K562 (cell line): ENCODE measurements around the gene HOXD9. TPM values are rescaled to one million over a fixed set of nuclear protein-coding genes. Genes with fewer than 3 reads are reported as not detected.

Experiments
- CGGBP1 ChIP-seq: fragments of 250-450 bp; sonication (Bioruptor Pico); IDR thresholded peaks from 2 replicates; pipeline ENCODE4 v1.9.0; 2021; ENCODE audit warnings: mild to moderate bottlenecking
- CHD2 ChIP-seq: IDR thresholded peaks from 2 replicates; pipeline ENCODE4 v1.6.1; 2011; ENCODE audit warnings: low read depth, low read length
- CLOCK ChIP-seq: fragments of 250-450 bp; sonication (Bioruptor Pico); IDR thresholded peaks from 2 replicates; pipeline ENCODE4 v1.4.0; 2020; ENCODE audit warnings: mild to moderate bottlenecking, moderate library complexity, borderline replicate concordance
- EP300 ChIP-seq: IDR thresholded peaks from 2 replicates; pipeline ENCODE4 v1.6.1; 2012; ENCODE audit warnings: low read length, improper control_type of control experiment
- EZH2 ChIP-seq: IDR thresholded peaks from 2 replicates; pipeline ENCODE4 v1.6.1; 2012; ENCODE audit warnings: low read depth, mild to moderate bottlenecking, inconsistent platforms, low read length, borderline replicate concordance
- FOXA3 ChIP-seq, 2 experiments: fragments of 450-650 bp in 1 of 2; sonication (generic) in 1 of 2; formaldehyde crosslinking; IDR thresholded peaks in 1 of 2; conservative IDR thresholded peaks in 1 of 2; 2 replicates each; pipeline versions ENCODE4 v1.4.0 to v1.8.0; 2020 to 2022; ENCODE audit warnings: mild to moderate bottlenecking in 2 of 2, missing genetic modification reagents in 1 of 2
- HNRNPUL1 ChIP-seq: fragments of 200-400 bp; formaldehyde crosslinking; IDR thresholded peaks from 2 replicates; pipeline ENCODE4 v1.6.1; 2017; ENCODE audit warnings: low read length
- ID3 ChIP-seq, 2 experiments: fragments of 250-450 bp in 1 of 2; fragments of 450-650 bp in 1 of 2; sonication (Bioruptor Pico) in 1 of 2; IDR thresholded peaks; 2 replicates each; pipeline versions ENCODE4 v1.6.1 to v1.8.0; 2016 to 2021; ENCODE audit warnings: mild to moderate bottlenecking in 2 of 2, moderate library complexity in 2 of 2, missing compliant biosample characterization in 1 of 2, missing genetic modification characterization in 1 of 2
- MEF2D ChIP-seq: conservative IDR thresholded peaks from 2 replicates; pipeline ENCODE4 v1.6.1; 2016; ENCODE audit warnings: low read depth, missing genetic modification characterization, missing compliant biosample characterization
- NFIX ChIP-seq: fragments of 250-450 bp; sonication (Bioruptor Pico); IDR thresholded peaks from 2 replicates; pipeline ENCODE4 v1.4.0; 2020; ENCODE audit warnings: low read depth, mild to moderate bottlenecking, moderate library complexity
- NFYB ChIP-seq: IDR thresholded peaks from 2 replicates; pipeline ENCODE4 v1.6.1; 2011; ENCODE audit warnings: mild to moderate bottlenecking, moderate library complexity; ENCODE audit not compliant: insufficient read length; ENCODE audit errors: extremely low read depth
- PHB ChIP-seq: fragments of 250-450 bp; sonication (Bioruptor Pico); IDR thresholded peaks from 2 replicates; pipeline ENCODE4 v1.5.0; 2021
- PHF8 ChIP-seq: fragments of 200-600 bp; sonication (generic); IDR thresholded peaks from 2 replicates; pipeline ENCODE4 v1.6.1; 2012; ENCODE audit warnings: mixed run types, mild to moderate bottlenecking, inconsistent platforms, low read length, moderate library complexity, borderline replicate concordance
- SPI1 ChIP-seq: IDR thresholded peaks from 2 replicates; pipeline ENCODE4 v1.6.1; 2011; ENCODE audit warnings: low read depth, low read length, control low read depth, borderline replicate concordance
- STAG1 ChIP-seq: sonication (generic); formaldehyde crosslinking; IDR thresholded peaks from 2 replicates; pipeline ENCODE4 v1.5.0; 2020; ENCODE audit warnings: missing genetic modification reagents, borderline replicate concordance
- THRA ChIP-seq: fragments of 450-650 bp; IDR thresholded peaks from 2 replicates; pipeline ENCODE4 v1.6.1; 2017; ENCODE audit warnings: mild to moderate bottlenecking, moderate library complexity
- U2AF2 ChIP-seq: fragments of 200-400 bp; formaldehyde crosslinking; optimal IDR thresholded peaks from 2 replicates; pipeline ENCODE3; 2017; ENCODE audit warnings: low read depth, mild to moderate bottlenecking, low read length
- YY1 ChIP-seq, 3 experiments: IDR thresholded peaks; 2 replicates each; pipeline ENCODE4 v1.6.1; 2011; ENCODE audit warnings: low read length in 2 of 3, mild to moderate bottlenecking in 2 of 3, moderate library complexity in 2 of 3, borderline replicate concordance in 1 of 3, control low read depth in 1 of 3, low read depth in 1 of 3; ENCODE audit not compliant: insufficient read depth in 3 of 3, insufficient replicate concordance in 2 of 3, control insufficient read depth in 1 of 3, insufficient read length in 1 of 3; ENCODE audit errors: extremely low read depth in 1 of 3
- ZBTB7A ChIP-seq: IDR thresholded peaks from 2 replicates; pipeline ENCODE4 v1.6.1; 2011; ENCODE audit warnings: low read depth, mild to moderate bottlenecking, low read length, moderate library complexity, borderline replicate concordance; ENCODE audit not compliant: control insufficient read depth
- ZNF212 ChIP-seq: fragments of 450-650 bp; formaldehyde crosslinking; IDR thresholded peaks from 2 replicates; pipeline ENCODE4 v1.4.0; 2020; ENCODE audit warnings: mild to moderate bottlenecking
- ZNF316 ChIP-seq: fragments of 450-650 bp; IDR thresholded peaks from 2 replicates; pipeline ENCODE4 v1.6.1; 2016
- ZNF561 ChIP-seq: fragments of 450-650 bp; formaldehyde crosslinking; conservative IDR thresholded peaks from 2 replicates; pipeline ENCODE4 v1.4.0; 2020; ENCODE audit warnings: mild to moderate bottlenecking, moderate library complexity
- ZSCAN29 ChIP-seq: fragments of 450-650 bp; IDR thresholded peaks from 2 replicates; pipeline ENCODE4 v1.6.1; 2017
- polyA plus RNA-seq, 8 experiments: library from polyadenylated mRNA; depleted of rRNA in 4 of 8; stranded (reverse) in 5 of 8; unstranded in 3 of 8; fragments of >200 nt; fragmentation: Nextera tagmentation in 2 of 8; fragmentation: Illumina TruSeq in 1 of 8; extraction: Ambion mirVana in 2 of 8; extraction: Trizol in 1 of 8; gene quantifications; 2 replicates each; pipeline versions ENCODE4 v1.2.1 to v1.2.3, GENCODE V29; 2011 to 2014; ENCODE audit warnings: inconsistent platforms in 1 of 8, missing spikeins in 1 of 8
- total RNA-seq, 7 experiments: library from RNA; depleted of rRNA in 6 of 7; stranded (reverse); fragments of >200 nt in 6 of 7; fragmentation: Illumina TruSeq in 2 of 7; extraction: Trizol in 2 of 7; gene quantifications; 2 replicates each; pipeline versions ENCODE4 v1.2.1 to v1.2.3, GENCODE V29; 2011 to 2021; ENCODE audit warnings: low replicate concordance in 1 of 7

HOXD9 gene
- total and polyA plus RNA-seq, 9 of the 15 experiments (the other 6 are each of a cell fraction or from before 2014, with no cell fraction given): not detected

GRCh38 chr2:176088048-176088936 is 34.2 kb upstream of the HOXD9 start (continued):
- TF ChIP-seq ID3 (CRISPR knock-in tag; IDR thresholded peaks at IDR 0.05) (no peak), ID3 (tag; IDR thresholded peaks at IDR 0.05) (no peak), CLOCK (CRISPR knock-in tag) (no peak), STAG1 (peak; percentile 71; the same call in 1 of the 2 replicates), ZNF561 (CRISPR knock-in tag) (no peak), ZNF212 (CRISPR knock-in tag) (no peak), HNRNPUL1 (no peak), NFIX (no peak), ZBTB7A (no peak), ZSCAN29 (peak; percentile 95), THRA (no peak), FOXA3 (CRISPR knock-in tag; conservative IDR thresholded peaks at IDR 0.05 in 1 of 2, IDR thresholded peaks at IDR 0.05 in 1 of 2) (no peak), ZNF316 (no peak), CGGBP1 (CRISPR knock-in tag) (no peak), SPI1 (no peak), NFYB (no peak), U2AF2 (no peak), YY1 (IDR thresholded peaks at IDR 0.05; ENCODE audit: borderline replicate concordance in 1 of 3, control insufficient read depth in 1 of 3, extremely low read depth in 1 of 3, insufficient read depth in 3 of 3, insufficient read length in 1 of 3, insufficient replicate concordance in 2 of 3, low read depth in 1 of 3, low read length in 2 of 3) (no peak), MEF2D (tag) (no peak), PHF8 (no peak), EZH2 (peak; percentile 70; the same call in 1 of the 2 replicates), CHD2 (no peak), PHB (CRISPR knock-in tag) (no peak), EP300 (no peak)
